HUDEP-2 (cell line): Measurements from ENCODE around the gene B3GAT3.

Source experiments
- DNase-seq, 76 experiments: peaks; one replicate each; lab custom pipeline; 2025; ENCODE audit not compliant: unreplicated experiment in 76 of 76; lab: John Stamatoyannopoulos, UW

The B3GAT3 gene

GRCh38 chr11:62605902-62606301 lies 15.9 kb downstream of the B3GAT3 start:
- no peak for DNase-seq

- DNase-seq = no peak
Observed at GRCh38 chr11:62605467-62605866, 16.3 kb downstream of the B3GAT3 start.

DNA sequence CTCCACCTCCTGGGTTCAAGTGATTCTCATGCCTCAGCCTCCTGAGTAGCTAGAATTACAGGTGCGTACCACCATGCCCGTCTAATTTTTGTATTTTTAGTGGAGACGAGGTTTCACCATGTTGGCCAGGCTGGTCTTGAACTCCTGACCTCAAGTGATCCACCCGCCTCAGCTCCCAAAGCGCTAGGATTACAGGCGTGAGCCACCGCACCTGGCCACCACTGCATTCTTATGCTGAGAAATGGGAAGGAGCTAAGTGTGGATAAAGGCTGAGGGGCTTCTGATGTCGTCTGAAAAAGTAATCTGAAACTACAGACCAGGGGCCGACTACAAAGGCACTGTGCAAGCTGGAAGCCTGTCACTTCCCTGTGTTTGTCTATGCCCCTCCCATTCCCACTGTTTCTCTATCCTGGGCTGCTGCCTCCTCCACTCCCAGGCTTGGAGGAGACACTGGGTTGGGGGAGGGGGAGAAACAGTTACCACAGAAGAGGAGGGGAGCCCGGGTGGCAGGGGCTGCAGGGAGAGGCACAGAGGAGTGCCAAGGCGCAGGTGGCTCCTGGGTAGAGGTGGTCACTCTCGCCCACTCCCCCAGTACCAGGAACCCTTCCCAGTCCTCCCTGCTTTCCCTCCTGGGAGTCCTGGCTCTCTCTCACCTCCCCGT lies 17.2 kb downstream of the B3GAT3 start:
- no peak for DNase-seq

GRCh38 chr11:62603776-62604299 lies 17.9 kb downstream of the B3GAT3 start:
- DNase-seq = peak in 7 of 76 experiments; percentile 10 to 40 (median 25)

DNA sequence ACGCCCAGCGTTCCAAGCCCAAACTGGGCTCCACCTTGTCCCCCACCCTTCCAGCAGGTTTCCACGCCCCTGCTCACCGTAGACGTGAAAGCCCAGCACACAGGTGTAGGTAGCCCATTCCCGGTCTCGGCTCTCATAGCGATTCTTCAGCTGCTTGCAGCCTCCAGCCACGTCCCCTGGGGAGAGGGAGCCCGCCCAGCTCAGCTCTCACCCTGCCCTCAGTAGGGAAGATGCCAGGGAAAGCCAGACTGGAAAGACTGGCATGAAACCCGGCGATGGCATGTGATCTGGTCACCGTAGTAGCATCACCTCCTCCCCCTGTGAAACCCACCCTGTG lies 18.7 kb downstream of the B3GAT3 start:
- no peak for DNase-seq

GRCh38 chr11:62602141-62603071 lies 19.4 kb downstream of the B3GAT3 start:
- peak in 65 of 76 experiments; percentile 13 to 84 (median 58) for DNase-seq

DNA sequence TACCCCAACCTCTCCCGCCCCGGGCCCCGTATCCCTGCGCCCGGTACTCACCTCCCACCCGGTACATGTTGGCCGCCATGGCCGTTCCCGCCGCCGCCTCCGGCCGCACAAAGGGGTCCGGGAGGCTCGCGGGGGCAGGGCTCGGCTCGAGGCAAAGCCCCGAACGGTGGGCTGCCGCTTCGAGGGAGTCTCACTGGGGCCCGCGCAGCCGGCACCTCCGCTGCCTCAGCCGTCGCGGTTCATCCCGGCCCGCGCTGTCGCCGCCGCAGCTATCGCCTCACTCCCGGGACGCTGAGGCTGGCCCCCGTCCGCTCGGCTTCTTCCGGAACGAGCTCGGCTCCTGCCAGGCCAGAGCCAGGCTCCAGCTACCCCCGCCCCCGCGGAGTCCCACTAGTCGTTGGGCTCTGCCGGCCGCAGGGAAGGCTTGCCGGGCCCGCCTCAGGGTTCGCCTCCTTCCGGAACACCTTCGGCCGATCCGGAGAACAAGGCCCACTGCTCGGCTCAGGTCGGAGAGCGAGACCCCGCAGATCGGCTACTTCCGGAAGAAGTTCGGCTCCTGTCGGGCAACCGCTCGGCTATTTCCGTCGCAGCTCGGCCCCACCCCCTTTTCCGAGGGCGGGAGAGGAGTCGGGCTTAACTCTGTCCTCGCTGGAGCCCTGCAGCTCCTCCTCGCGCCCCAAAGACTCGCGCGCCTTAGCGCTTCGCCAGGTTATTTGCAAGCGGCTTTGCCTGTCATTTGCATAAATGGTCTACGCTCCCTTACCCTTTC lies 20.2 kb downstream of the B3GAT3 start, which contains the start of gene MTA2:
Gene MTA2, minus strand, starts transcription at position 494 of the 769 bp plus-strand sequence. Its CDS starts 415 bp downstream, at position 79.
- peak in 75 of 76 experiments; percentile 77 to 99 (median 98) for DNase-seq

GRCh38 chr11:62601122-62601371 lies 20.7 kb downstream of the B3GAT3 start:
- peak in 20 of 76 experiments; percentile 11 to 54 (median 27) for DNase-seq

DNA sequence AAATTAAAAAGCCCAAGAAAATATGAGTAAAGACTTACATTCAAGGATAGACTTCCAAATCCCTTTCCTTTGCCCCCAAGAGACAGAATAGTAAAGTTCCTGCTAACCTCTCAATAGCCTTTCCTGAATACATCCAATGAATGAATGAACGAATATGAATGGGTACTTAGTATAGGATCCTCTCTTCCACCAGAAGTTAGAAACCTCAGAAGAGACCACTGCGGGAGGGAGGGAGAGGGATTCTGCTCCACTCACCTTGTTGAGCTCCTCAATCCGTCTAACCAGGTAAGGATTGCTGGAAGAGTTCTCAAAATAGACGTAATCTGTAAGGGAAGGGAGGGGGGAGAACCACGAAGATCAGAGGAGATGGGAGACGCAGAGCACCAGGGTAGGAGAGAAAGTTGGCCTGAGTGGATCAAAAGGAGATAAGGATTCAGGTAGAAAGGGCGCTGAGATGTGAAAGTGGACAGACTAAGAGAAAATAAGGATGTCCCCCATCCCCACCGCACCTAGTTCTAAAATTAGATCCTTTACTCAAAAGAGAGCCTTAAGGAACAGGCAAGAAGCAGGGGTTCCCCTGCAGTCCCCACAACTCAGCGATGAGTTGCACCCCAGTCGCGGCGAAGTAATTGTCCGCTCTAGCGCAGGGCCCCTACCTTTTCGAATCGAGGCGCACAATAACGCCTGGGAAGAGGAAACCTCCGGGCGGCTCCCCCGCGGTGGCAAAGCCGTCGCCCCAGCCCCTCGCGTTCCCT lies 21.2 kb downstream of the B3GAT3 start:
- peak in 4 of 76 experiments; percentile 8 to 41 (median 22) for DNase-seq

GRCh38 chr11:62599901-62600300 lies 21.9 kb downstream of the B3GAT3 start:
- peak in 6 of 76 experiments; percentile 14 to 32 (median 20) for DNase-seq

GRCh38 chr11:62599069-62599696 lies 22.6 kb downstream of the B3GAT3 start:
- DNase-seq = peak in 75 of 76 experiments; percentile 23 to 99 (median 97)

DNA sequence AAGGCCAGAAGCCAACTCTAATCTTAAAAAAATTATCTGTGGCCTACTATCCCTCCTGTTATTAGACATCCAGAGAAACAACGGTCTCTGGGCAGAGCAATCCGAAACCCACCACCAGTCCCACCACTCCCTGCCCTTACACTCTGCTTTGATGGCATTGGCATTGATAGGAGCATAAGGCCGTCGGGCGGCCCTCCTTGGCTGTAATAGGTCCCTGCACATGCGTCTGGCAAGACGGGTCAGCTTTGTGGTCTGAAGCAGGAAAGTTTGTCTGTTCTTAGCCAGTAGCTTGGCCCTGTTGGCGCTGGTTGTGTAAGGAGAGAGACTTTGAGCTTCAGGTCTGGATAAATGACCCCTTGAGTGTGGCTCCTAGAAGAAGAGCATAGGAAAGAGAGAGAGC lies 26.7 kb downstream of the B3GAT3 start:
- no peak for DNase-seq

- peak in 70 of 76 experiments; percentile 23 to 87 (median 70) for DNase-seq
Observed at GRCh38 chr11:62593434-62594044, 28.2 kb downstream of the B3GAT3 start.

GRCh38 chr11:62592989-62593421 lies 28.8 kb downstream of the B3GAT3 start:
- no peak for DNase-seq

GRCh38 chr11:62592146-62592815 lies 29.5 kb downstream of the B3GAT3 start:
- DNase-seq = peak in 39 of 76 experiments; percentile 14 to 70 (median 53)

DNA sequence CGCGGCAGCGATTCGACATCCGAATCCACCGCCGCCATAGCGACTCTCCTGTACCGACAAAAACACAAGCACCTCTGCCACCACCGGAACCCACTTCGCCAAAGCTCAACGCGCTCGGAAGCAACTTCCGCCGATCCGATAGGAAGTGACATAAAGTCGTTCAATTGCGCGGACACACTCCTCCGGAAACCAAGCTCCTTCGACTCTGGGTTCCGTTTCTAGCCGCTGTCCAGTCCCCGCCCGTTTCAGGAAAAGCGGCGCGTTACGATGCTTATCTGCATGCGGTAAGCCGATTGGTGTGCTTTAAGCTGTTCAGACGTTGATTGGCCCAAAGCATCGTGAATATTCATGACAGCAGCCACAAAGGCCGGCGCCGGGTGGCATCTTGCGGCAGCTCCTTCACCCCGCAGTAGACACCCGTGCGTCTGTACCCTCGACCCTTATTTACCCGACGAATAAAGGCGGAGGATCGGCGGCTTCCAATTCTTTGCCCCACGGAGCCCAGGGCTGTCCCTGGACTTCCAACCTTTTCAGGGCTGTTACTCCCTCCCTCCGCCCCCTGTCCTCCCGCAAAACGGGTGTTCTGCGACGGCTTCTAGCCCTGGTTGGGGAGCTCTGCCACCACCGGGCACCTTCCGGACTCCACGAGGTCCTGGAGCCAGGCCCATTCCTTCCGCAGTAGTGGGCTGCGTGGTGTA lies 30.2 kb downstream of the B3GAT3 start, which contains the start of gene TUT1:
Gene TUT1, minus strand, starts transcription at position 76 of the 698 bp plus-strand sequence. Its CDS starts 38 bp downstream, at position 38.
- peak in 75 of 76 experiments; percentile 79 to 99 (median 96) for DNase-seq

DNA sequence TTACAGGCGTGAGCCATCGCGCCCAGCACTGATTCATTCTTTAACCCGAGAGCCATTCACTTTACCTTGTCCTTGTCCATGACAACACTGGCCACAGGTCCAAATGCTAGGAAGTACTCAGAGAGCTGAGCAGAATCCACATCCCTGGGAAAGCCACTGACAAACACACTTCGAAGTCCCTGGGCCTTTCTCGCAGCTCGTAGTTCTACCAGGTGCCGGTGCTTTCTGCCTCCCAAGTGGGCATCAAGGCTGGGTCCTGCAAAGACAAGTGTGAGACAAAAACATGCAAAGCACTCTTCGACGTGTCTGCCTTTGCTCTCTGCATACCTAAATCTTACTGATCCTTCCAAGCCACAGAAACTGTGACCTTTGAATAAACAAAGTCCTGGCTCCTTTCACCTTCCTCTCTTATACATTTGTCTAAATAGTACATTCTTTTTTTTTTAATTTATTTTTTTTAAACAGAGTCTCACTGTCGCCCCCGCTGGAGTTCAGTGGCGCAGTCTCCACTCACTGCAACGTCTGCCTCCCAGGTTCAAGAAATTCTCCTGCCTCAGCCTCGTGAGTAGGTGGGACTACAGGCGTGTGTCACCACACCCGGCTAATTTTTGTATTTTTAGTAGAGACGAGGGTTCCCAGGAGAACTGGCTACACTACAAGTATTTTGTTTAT lies 32.7 kb downstream of the B3GAT3 start:
- DNase-seq = peak in 19 of 76 experiments; percentile 1 to 48 (median 16)
